DMS 273 treated with DMSO at 0.1 percent for 48 hours (cell line): ENCODE data around the gene GNA14.
"Not testable (repeated sequence)": the region's sequence is repeated elsewhere in the genome, so short reads cannot be mapped to it uniquely, and the experiment has no call there.

Experiments
- DNase-seq: peaks from one replicate; lab custom pipeline; 2025; lab: John Stamatoyannopoulos, UW

Gene GNA14

DNA sequence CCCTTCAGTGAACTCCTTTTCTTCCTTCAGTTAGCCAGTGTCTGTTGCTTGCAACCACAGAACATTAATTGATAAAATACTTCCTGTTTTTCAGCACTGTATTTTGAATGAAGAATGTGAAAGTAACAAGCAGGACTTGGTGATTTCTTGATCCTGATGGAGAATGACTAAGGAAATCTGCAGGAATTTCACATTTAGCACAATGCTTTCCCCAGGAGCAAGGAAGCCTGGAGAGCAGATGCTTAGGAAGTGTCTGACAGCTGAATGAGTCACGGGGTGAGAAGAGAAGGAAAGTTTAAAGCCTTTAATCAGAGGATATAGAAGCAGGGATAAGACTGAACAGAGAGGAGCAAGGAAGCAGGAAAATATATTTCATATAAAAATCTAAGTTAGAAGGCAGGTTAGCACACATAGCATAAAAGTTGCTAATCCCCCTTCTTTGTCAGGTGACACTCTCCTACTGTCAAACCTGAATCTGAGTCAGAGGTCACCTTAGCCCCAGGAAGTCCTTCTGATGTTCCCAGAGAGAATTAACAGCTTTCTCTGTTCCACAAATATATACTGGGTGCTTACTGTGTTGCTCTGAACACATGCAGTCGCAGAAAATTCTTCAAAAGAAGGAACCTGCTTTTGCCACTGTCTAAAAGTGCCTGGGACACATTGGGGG is 59.7 kb downstream of the GNA14 start:
- DNase-seq = no peak

DNA sequence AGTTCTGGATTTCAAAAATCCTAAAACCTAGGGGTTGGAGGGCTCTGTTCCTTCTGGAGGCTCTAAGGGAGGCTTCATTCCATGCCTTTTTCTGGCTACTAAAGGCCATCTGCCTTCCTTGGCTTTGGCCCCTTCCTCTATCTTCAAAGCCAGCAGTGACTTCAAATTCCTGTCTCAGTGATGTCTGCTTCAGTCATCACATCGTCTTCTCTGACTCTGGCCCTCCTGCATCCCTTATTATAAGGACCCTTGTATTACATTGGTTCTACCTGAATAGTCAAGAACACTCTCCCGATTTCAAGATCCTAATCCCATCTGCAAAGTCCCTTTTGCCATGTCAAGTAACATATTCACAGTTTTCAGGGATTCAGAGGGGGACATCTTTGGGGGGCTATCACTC is 60.3 kb downstream of the GNA14 start:
- DNase-seq = no peak

DNA sequence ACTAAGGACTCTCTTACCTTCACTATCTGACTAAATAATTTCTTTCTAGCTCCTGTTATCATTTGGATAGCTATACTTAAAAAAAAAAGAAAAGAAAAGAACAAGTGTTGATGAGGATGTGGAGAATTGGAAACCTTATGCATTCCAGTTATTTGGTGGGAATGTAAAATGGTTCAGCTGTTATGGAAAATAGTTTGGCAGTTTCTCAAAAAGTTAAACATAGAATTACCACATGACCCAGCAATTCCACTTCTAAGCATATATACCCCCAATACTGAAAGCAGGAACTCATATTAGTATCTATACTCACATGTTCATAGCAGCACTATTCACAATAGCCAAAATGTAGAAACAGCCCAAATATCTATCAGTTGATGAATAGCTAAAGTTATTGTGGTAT is 61.1 kb downstream of the GNA14 start:
- DNase-seq = no peak

DNA sequence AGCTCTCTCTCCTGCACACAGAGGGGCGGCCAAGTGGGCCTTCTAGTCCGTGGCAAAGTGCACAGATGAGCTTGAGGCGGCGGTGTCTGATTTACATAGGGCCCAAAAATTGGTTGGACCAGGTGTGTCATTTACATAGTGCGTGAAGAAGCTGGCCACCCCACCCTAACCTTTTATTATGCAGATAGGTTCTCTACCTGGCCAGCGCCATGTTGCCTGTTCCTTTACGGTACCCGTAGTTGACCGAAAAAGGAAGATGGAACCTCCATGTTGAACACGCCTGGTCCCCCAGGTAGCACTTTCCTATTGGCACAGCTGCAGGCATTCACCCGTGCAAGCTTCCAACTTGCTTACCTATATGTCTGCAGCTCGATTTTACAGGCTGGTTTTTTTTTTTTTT is 61.5 kb downstream of the GNA14 start:
- DNase-seq = no peak

DNA sequence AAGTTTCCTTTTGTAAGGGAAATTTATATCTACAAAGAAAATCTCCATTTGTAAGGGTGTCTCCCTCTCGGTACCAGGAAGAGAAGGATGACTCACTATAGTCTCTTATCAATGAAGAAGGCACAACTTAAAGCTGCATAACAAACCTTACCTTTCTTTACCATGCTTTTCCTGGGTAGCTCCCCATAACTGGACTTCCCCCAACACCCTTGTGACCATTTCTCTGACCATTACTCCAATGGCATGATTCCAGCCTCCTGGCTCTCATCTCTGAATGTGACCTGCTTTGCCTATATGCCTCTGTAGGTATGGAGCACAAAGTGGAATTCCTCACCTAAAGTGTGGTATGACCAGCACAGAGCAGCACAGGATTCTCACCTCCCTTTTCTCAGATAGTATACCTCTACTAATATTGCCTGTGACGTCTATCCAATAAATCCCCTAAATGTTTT is 62.8 kb downstream of the GNA14 start:
- no peak for DNase-seq

DNA sequence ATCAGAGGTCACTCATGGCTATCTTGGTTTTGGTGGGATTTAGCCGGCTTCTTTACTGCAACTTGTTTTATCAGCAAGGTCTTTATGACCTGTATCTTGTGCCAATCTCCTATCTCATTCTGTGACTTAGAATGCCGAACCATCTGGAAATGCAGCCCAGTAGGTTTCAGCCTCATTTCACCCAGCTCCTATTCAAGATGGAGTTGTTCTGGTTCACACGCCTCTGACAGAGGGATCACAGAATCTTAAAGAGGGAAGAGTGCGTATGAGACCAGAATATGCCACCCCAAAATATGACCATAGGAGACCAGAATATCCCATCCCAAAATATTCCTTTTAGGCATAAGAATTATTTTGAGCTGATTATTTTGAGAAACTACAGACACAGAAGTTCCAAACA is 63.2 kb downstream of the GNA14 start:
- not testable (repeated sequence) for DNase-seq

DNA sequence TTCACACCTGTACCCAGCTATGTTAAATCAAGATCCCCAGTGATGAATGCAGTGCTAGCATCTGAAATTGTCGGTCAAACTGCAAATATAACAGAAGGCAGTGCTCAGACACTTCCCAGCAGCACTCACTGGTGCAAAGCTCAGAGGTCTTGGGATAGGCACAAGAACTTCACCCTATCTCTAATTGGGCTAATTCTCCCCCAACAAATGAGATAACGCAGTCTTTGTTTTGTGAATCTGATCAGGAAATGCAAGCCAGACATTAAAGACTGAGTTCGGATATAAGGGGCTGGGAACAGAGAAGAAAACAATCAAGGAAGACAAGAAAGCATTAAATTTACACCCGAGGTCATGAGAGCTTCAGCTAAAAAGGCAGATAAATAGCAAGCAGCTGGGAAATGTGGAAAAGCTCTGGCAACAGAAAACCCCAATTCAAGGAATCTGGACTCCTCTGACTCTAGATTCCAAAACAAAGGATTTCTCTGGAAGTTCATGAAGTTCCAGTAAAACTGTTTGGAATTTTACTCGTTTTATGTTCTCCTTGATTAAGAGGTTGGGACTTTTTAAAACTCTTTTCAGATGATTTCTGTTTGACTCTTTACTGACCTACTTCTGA is 65.1 kb downstream of the GNA14 start:
- DNase-seq = no peak

DNA sequence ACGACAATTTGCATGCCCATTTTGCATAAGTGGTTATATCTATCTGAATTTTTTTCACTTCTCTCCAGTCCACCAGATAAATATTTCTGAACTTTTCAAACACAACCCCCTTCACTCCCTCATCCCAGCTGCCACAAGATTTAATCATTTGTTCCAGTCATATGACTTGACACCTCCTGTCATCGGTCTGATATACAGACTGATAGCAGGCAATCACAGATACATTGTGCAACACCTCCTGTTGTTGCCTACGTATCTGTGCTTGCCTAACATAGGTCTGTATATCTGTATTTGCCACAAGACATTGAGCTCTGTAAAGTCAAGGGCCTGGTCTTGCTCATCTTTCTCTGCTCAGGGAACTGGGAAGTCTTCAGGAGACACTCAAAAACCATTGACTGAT is 65.6 kb downstream of the GNA14 start:
- no peak for DNase-seq

DNA sequence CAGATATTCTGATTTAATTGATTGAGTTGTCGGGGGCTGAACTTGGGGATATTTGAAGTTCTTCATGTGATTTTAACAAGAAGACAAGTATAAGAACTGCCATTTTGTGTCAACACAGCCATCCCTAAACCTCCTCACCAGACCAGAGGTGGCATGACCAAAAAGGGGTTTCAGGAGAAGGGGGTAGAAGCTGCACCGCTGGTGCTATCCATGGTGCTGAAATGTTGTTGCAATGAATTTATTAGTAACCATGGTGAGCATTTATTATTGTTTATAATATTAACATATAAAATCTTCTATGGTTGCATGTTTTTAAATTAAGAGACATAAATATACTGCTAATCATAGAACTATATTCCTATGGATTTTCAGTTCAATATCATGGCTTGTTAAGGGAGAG is 72.3 kb downstream of the GNA14 start:
- no peak for DNase-seq

DNA sequence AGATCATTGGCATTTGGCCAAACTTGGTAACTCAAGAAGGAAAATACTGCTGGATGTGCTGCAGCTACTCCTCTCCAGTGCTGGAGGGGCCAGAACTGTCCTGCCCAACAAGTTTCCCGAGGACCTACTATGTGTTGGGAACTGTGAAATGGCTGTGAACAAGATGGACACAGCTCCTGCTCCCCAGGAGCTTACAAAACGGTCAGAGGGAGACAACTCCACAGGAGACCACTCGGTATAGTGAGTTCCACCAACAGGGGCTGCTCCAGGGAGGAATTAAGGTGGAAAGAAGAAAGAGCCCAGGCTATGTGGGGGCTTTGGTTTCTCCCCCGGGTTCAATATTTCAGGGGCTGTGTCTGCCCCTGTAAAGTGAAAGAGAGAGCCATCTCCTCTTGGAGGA is 78.8 kb downstream of the GNA14 start:
- no peak for DNase-seq

DNA sequence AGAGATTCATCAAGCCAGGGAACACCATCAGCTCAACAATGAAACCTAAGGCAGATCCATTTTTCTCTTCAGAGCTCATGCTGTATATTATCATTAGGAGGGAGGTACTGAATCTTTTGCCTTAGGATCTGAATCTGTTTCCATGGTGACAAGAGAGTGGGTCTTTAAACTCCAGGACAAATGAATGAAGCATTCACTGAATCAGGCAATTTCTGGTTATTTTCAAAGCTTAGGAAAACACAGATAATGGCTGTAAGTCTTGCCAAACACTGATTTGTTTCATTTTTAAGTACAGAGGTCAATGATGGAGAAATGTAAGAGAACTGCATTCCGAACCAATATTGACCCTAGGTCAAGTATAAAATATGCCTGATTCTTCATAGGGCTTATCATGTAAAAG is 84.9 kb downstream of the GNA14 start:
- no peak for DNase-seq

DNA sequence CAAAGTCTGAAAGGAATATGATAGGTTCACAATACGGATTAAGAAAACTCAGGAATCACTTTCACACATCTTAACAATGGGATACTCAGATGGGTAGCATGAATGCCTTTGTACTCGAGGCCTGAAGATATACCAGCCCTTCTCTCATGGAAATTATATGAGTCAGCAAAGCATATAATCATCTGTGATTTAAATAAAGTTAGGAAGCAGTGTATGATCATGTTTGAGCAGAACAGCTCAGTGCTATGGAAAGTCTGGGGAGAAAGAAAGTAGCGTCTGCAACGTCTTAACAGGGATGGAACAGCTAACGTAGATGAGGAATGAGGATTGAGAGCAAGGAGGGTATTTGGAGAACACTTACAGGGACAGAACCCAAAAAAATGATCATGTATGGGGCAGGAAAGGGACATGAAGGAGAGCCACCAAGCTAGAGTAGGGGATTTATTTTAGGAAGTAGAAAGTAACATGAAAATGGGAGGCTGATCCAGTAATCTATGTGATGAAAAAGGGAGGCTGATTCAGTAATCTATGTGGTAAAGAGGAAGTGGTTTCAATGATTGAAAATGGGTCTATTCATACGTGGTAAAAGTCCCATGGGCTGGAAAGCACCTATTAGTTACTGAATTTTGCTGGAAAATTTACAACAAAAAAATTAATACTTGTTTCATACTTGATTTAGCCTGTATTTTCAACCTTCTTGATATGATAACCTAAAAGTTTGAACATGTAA is 85.9 kb downstream of the GNA14 start:
- no peak for DNase-seq

DNA sequence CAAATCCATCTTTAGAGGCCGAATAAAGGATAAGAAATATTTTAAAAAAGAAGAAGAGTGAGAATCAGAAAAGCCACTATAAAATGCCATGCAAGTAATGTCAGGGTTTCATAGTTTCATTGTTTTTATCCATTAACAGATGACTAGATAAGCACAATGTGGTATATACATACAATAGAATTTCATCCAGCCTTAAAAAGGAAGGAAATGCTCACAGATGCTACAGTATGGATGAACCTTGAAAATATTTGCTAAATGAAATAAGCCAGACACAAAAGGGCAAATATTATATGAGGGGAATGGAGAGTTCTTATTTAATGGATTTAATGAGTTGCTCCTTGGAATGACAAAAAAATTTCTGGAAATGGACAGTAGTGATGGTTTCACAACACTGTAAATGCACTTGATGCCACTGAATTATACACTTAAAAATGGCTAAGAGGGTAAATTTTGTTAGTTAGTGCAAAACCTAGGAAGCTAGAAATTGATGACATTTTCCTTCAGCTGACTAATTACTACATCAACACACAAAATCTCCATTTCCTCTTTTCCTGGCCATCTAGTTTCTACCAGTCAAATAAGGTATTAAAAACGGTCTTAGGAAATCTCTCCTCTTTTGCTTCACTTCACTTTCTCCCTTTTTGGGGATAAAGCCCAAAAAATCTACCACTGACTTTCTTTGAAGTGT is 86.6 kb downstream of the GNA14 start:
- DNase-seq = no peak

DNA sequence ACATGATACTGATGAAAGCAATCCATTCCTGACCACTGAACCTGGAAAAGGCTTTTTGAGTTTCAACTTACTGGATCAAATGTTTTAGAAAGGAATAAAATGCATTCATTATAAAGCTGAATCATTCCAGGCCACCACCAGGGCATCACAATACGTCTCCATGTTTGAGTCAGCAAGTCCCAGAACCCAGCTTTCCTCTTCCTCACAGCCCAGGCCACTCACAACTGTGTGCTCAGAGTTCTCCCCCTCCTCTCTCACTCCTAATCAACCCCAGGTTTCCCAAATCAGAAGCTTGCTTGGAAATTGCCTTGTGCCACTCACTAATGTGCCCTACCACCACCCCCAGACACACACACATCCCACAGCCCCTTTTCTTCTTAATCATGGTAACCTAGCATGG is 91.7 kb downstream of the GNA14 start:
- DNase-seq = no peak

DNA sequence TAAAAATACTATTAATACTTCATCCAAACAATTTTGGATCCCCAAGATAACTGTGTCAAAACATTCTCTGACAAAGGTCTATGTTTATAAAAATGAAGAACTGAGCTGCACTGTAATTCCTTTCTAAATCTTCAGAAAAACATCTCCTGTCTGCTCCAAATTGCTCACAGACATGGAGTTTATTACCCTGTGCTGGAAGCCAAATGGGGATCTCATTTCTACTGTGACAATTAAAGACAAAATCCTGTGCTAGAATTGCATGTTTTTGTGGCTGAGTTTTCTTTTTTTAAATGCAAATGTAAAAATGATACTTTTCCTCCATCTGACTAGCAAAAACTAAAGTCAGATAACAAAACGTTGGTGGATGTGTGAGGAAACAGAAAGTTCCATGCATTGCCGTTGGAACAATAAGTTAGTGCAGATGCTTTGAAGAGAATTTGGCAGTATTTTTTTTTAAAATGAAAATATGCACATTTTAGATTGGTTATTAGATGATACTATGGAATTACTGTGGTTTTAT is 93.5 kb downstream of the GNA14 start:
- DNase-seq = no peak

DNA sequence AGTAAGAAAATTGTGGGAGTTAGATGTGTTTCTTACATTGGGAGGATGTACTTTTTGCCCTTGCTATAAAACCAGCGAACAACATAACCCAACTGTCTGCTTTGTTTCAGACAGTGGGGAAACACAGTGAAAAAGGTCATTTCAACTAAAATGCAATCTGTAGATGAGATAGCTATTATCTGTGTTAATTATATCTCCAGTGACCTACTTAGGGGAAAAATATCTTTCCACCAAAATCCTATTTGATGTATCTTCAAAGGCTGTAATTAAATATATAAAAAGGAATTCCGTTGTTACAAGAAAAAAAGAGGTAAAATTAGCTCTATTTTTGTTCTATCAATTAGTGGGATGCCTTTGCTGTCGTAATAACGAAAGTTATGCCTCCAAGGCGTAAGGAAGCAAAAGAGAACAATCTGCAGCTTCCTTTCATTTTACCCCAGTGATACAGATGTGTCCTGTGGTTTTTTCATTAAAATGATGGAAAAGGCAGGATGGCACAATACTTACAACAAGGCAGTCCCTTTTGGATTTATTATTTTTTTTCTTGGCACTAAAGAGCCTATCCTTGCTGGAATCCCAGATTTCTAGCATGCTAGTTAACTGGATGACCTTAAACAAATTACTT is 100.9 kb downstream of the GNA14 start:
- no peak for DNase-seq

DNA sequence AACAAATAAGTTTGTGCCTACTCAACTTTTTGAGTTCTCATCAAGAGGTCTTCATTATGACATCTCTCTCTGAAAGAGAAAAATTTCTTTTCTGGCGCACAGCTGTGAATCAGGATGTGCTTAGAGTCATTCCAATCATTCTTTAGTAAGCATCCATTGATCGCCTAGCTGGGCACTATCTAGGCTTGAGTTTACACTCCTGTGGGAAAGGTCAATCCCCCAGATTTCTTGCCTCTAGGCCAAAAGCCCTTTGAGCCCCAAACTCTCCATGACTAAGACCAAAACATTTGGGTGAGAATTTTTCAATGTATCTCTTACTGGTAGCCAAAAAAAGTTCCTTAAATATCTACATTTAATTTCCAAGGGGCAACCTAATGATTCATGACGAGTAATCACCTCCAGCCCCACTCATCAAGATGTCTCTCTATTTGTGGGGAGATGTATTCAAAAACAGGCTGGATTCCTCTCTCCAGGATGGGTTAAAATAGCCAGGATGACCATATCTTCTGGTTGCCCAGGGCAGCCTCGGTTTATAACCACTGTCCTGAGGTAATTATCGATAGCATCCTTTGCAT is 101.7 kb downstream of the GNA14 start:
- DNase-seq = no peak

DNA sequence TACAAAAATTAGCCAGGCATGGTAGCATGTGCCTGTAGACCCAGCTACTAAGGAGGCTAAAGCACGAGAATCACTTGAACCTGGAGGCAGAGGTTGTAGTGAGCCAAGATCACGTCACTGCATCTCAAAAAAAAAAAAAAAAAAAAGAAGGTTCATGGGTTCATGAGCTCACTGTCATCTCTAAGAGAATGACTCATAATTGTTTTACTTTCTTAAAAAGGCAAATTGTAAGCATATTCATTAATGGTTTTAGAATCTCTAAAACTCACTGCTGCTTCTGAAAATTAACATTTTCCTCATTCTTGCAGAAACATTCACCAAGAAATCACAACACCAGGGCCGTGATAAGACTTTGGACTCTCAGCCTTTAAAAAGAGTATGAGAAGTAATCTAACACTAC is 103.6 kb downstream of the GNA14 start:
- DNase-seq = no peak

DNA sequence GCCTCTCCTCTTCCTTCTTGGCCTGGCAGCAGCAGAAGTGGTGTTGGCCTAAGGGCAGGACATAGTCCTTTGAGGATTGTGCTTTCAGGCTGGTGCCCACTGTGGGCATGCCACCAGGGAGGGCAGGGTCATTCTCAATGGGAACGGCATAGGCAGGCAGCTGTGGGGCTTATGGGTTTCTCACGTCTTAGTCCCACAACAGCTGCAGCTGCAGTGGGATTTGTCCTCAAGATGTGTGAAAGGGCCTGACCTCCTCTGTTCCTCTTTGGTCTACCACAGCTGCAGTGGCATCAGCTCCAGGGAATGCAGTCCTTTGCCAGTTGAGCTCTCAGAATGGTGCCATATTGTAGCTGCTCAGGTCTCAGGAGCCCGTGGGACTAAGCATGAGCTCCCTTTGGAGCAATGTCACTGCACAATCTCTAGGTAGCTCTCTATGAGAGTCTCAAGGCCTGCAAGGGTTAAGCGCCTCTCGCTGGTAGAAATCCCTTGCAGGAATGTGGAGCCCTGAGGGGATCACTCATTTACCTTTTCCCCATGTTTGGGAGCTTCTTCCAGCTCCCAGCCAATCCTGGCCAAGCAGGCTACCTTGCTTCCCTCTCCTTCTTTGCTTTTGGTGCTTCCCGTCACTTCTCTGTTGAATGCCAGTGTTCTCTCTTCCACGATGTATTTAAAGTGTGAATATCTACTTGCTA is 104.8 kb downstream of the GNA14 start:
- no peak for DNase-seq

DNA sequence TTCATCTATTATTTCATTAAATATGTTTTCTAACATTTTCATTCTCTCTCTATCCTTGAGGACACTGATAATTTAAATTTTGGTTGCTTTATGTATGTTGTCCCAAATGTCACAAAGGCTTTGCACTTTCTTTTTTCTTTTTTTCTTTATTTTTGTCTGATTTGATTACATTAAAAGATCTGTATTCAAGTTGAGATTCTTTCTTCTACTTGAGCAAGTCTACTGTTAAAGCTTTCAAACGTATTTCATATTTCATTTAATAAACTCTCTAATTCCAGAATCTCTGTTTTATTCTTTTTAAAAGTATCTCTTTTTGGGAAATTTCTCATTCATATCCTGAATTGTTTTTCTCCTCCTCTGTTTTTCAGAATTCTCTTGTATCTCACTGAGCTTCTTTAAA is 106.5 kb downstream of the GNA14 start:
- no peak for DNase-seq

DNA sequence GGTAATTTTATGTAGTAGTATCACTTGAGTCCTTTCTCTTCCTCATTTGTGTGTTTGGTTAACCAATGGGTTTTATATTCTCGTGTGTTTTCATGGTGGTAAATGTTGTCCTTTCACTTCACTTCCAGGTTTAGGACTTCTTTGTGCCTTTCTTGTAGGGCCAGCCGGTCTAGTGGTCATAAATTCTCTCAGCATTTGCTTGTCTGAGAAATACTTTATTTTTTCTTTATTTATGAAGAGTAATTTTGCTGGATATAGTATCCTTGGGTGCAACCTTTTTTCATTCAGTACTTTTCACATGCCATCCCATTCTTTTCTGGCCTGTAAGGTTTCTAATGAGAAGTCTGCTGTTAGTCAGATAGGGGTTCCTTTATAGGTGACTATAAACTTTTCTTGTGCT is 107.1 kb downstream of the GNA14 start:
- no peak for DNase-seq
